Fibroblast of the aortic adventitia (primary cell): ENCODE results near the gene TMEM63C. TPM values are rescaled to one million over a fixed set of nuclear protein-coding genes. Genes with fewer than 3 reads are reported as not detected.

Experiments
- DNase-seq: peaks from one replicate; pipeline ENCODE4 v3.0.0-alpha.2; 2010; ENCODE audit warnings: low read depth
- H3K4me3 ChIP-seq: 2 replicates; pipeline ENCODE4 v1.5.1; 2011; ENCODE audit warnings: low read depth, mild to moderate bottlenecking, control low read depth, low read length, moderate library complexity
- total RNA-seq: library from RNA; depleted of rRNA; stranded (reverse); fragments of >200 nt; gene quantifications from 2 replicates; pipeline ENCODE4 v1.2.3, GENCODE V29; 2012; ENCODE audit warnings: low replicate concordance
- TF ChIP-seq, protein P1 (sequence below): IDR thresholded peaks from 2 replicates; pipeline ENCODE4 v1.5.1; 2011; ENCODE audit warnings: mild to moderate bottlenecking, low read length, control low read depth, inconsistent platforms; ENCODE audit not compliant: insufficient read depth

Gene TMEM63C
- total RNA-seq, 1 donor: not detected

- no peak overlapping the region for H3K4me3 ChIP-seq
- DNase-seq: no peak
- TF ChIP-seq, protein P1, sequence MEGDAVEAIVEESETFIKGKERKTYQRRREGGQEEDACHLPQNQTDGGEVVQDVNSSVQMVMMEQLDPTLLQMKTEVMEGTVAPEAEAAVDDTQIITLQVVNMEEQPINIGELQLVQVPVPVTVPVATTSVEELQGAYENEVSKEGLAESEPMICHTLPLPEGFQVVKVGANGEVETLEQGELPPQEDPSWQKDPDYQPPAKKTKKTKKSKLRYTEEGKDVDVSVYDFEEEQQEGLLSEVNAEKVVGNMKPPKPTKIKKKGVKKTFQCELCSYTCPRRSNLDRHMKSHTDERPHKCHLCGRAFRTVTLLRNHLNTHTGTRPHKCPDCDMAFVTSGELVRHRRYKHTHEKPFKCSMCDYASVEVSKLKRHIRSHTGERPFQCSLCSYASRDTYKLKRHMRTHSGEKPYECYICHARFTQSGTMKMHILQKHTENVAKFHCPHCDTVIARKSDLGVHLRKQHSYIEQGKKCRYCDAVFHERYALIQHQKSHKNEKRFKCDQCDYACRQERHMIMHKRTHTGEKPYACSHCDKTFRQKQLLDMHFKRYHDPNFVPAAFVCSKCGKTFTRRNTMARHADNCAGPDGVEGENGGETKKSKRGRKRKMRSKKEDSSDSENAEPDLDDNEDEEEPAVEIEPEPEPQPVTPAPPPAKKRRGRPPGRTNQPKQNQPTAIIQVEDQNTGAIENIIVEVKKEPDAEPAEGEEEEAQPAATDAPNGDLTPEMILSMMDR: no peak
These were observed 16.4 kb downstream of the TMEM63C start for GRCh38 chr14:77197988-77198387.

DNA sequence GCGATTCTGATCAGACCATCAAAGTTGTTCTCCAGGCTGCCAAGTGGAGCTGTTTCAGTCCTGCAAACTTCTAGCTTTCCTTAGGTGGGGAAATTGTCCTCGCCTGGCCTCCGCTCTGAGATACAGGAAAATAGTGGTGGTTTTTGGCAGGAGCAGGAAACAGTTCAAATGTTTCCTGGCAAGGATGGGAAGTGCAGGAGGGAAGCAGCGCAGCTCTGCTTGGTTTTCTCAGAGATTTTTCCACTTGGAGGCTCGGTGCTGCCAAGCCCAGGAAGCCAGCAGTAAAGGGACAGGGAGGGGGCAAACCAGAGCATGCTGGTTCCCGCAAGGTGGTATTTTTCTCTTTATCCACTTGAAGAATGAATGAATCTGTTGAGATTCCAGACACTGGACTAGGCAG lies 17.0 kb downstream of the TMEM63C start:
- TF ChIP-seq, protein P1: no peak

DNA sequence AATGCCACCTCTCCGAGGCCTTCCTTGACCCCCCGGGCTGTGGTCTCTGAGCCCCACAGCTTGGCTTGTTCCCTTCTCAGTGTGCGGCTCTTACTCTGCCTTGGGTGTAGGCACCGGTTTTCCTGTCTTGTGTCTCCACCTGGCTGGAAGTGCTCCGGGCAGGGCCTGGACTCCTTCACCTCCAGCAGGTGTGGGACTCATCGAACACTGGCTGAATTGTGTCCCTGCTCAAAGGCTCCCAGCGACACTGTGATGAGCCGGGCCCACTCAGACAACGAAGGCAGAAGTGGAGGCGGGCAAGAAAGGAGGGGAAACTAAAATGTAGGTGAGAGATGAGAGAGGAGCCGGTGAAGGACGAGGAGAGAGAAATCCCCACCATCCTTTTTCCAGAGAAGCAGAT lies 18.0 kb downstream of the TMEM63C start:
- H3K4me3 ChIP-seq: no peak overlapping the region
- TF ChIP-seq, protein P1: no peak
- DNase-seq: no peak

More for the DNA sequence above, 17.0 kb downstream of the TMEM63C start:
- no peak for DNase-seq
- H3K4me3 ChIP-seq: no peak overlapping the region

DNA sequence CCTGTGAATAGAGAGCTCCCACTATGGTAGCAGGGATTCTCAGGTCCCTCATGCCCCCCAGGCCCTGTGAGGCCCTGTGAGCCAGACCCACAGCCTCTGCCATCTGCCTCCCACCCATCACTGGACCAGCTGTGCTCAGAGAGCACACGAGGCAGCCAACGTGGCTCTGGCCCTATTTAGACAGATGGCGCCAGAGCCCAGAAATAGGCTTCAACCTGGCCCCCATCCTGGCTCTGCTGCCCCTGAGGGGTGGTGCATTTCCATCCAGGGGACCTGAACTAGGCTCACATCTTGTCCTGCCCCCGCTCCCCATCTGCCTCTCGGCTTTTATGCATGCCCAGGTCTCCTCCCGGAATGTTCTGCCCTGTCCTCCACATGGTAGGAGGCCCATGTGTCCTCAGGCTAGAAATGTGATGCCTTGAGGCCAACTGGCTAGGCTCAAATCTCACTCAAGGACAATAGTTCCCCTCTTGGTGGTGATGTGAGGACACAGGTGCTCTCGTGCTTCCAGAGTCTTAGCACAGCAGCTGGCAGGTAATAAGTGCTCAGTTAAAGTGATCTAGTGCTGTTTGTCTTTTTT lies 18.9 kb downstream of the TMEM63C start:
- no peak overlapping the region for H3K4me3 ChIP-seq
- DNase-seq: no peak
- TF ChIP-seq, protein P1: no peak

DNA sequence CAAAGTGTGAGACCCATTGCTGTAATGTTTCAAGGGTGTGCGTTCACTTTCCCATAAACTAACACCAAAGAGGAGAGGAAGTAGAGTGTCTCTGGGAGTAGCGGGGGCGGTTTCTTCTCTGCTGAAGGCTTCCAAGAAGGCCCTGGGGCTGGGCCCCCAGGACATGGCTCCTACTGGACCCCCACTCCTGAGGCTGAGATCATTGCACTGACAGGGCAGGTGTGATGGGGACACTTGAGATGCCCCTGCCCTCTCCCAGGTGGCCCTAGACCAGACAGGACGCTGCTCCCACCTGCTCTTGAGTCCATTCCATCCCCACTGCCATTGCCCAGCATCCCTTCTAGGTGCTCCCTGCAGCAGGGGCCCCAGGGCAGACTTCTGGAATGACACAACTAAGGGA lies 20.1 kb downstream of the TMEM63C start:
- no peak overlapping the region for H3K4me3 ChIP-seq
- TF ChIP-seq, protein P1: no peak
- DNase-seq: no peak

- TF ChIP-seq, protein P1: no peak
- DNase-seq: no peak
- no peak overlapping the region for H3K4me3 ChIP-seq
These were observed 22.2 kb downstream of the TMEM63C start for GRCh38 chr14:77203611-77204458.
